ENCODE results near the gene AP1S3. TPM values are rescaled to one million over a fixed set of nuclear protein-coding genes. Genes with fewer than 3 reads are reported as not detected.
"Not testable (repeated sequence)": the region's sequence is repeated elsewhere in the genome, so short reads cannot be mapped to it uniquely, and the experiment has no call there.

The AP1S3 gene
- total and polyA plus RNA-seq, 8 donors, result 1.9 to 8.5 (median 3.8) TPM

DNA sequence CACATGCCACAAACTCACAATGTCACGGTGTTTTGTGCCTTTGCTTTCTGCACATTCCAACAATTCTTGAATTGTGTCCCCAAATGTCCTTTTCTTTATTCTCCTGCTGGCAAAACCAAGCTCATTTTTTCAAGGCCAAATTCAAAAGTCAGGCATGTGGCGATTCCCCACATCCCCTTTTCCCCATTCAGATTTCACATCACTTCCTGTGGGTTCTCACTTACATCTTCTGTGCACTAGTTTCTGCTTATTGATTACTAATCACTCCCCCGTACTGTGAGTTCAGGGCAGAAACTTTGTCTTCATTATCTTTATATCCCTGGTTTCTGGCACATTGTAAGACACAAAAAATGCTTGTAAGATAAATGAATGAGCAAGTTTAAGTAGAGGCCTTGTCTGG is 69.2 kb downstream of the AP1S3 start:
- Histone ChIP-seq H3K9me3 (no peaks in the 10 kb centered on the region), H3K4me1 (no peaks in the 10 kb centered on the region), H3K27ac (no peak overlapping the region), H3K4me3 (no peak overlapping the region), H3K36me3 (no peaks in the 10 kb centered on the region), H3K27me3 (no peaks in the 10 kb centered on the region)
- DNase-seq (no peak), FAIRE-seq (no peak), ATAC-seq (no peak)
- 85 to 92% methylated on average over 3 of the region's 3 CpGs for WGBS, 2 donors
- TF ChIP-seq, protein P1, sequence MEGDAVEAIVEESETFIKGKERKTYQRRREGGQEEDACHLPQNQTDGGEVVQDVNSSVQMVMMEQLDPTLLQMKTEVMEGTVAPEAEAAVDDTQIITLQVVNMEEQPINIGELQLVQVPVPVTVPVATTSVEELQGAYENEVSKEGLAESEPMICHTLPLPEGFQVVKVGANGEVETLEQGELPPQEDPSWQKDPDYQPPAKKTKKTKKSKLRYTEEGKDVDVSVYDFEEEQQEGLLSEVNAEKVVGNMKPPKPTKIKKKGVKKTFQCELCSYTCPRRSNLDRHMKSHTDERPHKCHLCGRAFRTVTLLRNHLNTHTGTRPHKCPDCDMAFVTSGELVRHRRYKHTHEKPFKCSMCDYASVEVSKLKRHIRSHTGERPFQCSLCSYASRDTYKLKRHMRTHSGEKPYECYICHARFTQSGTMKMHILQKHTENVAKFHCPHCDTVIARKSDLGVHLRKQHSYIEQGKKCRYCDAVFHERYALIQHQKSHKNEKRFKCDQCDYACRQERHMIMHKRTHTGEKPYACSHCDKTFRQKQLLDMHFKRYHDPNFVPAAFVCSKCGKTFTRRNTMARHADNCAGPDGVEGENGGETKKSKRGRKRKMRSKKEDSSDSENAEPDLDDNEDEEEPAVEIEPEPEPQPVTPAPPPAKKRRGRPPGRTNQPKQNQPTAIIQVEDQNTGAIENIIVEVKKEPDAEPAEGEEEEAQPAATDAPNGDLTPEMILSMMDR (IDR thresholded peaks at IDR 0.05), result no peak
- intact Hi-C loops (cut with DNase I), result no loop called here

DNA sequence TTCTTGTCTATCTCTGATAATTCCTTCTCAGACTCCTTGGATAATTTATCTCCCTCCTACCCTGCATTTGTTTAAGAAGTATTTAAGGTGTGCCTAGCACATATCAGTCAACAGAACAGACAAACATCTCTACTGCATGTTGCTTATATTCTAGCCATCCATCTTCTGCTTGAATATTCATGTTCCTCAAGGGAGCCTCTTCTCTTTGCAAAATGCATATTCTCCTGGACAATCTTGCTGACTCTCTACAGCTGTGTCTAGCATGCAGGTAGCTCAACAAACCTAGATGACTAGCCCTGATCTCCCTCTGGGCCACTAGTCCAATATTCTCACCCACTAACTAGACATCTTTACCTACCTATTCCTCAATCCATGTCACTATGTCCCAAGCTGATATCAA is 70.0 kb downstream of the AP1S3 start:
- DNase-seq (no peak), ATAC-seq (no peak), FAIRE-seq (no peak)
- Histone ChIP-seq H3K4me1 (no peaks in the 10 kb centered on the region), H3K9me3 (no peaks in the 10 kb centered on the region), H3K27ac (no peak overlapping the region), H3K4me3 (no peak overlapping the region), H3K27me3 (no peaks in the 10 kb centered on the region), H3K36me3 (no peaks in the 10 kb centered on the region)
- TF ChIP-seq, protein P1 (IDR thresholded peaks at IDR 0.05), result no peak
- intact Hi-C loops (cut with DNase I), result no loop called here

DNA sequence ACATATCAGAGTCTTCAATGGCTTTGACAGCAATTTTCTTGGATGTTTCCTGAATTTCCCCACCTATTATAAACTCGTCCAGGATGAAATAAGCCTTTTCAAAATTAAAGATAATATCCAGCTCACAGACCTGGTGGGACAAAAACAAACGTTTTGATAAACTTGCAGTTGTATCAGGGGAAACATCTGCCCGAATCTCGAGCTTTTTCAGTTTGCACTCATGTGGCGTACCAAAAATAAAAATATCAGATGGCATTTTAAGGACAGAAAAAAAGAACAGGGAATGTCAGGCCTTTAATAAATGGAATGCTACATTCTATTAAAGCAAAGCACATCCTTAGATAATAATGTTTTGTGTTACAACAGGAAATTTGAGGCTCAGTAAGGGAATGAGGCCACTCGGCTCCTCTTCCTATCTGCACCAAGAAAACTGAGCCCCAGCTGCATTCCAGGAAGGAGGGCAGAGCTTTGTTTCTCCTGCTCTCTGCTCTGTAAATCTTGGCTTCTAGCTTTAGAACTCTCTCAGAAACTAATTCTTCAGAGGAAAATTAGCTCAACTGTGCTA is 72.1 kb downstream of the AP1S3 start:
- Histone ChIP-seq H3K4me1 (peaks cover 0 to 2% (median 0%) of the 10 kb centered on the region in 3 donors), H3K36me3 (no peaks in the 10 kb centered on the region), H3K9me3 (no peaks in the 10 kb centered on the region), H3K27ac (no peak overlapping the region), H3K27me3 (no peaks in the 10 kb centered on the region), H3K4me3 (no peak overlapping the region)
- FAIRE-seq, result no peak
- no peak for DNase-seq
- intact Hi-C loops (cut with DNase I), result no loop called here
- TF ChIP-seq, protein P1 (IDR thresholded peaks at IDR 0.05), result no peak
- 69 to 76% methylated on average over 6 of the region's 6 CpGs for WGBS, 2 donors
- ATAC-seq, result no peak

DNA sequence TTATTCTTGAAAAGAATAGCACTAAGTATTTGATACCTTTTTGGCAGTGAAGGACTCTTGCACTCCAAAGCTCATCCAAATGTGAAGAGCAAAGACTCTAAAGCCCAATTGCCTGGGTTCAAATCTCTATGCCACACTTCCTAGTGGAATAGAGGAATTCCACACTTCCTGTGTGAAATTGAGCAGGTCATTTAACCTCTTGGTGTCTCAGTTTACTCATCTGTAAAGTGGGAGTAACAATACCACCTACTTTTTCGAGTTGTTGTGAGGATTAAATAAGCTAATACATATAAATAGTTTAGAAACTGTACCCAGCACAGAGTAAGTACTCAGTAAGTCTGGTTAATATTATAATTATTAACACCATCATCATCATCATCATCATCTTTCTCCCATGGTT is 72.6 kb downstream of the AP1S3 start:
- TF ChIP-seq, protein P1 (IDR thresholded peaks at IDR 0.05), result no peak
- Histone ChIP-seq H3K4me3 (no peak overlapping the region), H3K36me3 (no peaks in the 10 kb centered on the region), H3K27ac (no peak overlapping the region), H3K9me3 (no peaks in the 10 kb centered on the region), H3K4me1 (peaks cover 0 to 5% (median 0%) of the 10 kb centered on the region in 3 donors), H3K27me3 (no peaks in the 10 kb centered on the region)
- FAIRE-seq (no peak), ATAC-seq (no peak), DNase-seq (no peak)
- WGBS, 2 donors, result 90 to 96% methylated on average over 1 of the region's 1 CpG
- intact Hi-C loops (cut with DNase I), result no loop called here

DNA sequence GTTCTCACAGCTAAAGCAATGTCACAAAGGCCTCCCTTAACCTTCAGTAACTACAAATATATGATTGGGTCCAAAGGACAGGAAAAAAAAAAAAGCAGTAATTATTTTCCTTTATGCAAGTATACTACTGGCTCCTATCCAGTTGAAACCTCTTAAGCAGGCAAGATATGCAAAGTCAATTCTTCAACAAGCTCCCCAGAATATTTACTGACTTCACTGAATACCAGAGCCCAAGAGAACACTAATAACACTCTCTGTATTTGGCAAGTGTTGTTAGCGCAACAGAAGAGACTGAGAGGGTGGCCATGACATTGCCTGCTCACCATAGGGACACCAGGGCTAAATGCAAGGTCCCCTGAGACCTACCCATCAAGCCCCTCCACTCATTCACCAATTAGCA is 74.5 kb downstream of the AP1S3 start:
- TF ChIP-seq, protein P1 (IDR thresholded peaks at IDR 0.05), result no peak
- intact Hi-C loops (cut with DNase I), result no loop called here
- ATAC-seq (no peak), DNase-seq (no peak), FAIRE-seq (no peak)
- H3K27me3 ChIP-seq, result no peaks in the 10 kb centered on the region
- H3K36me3 ChIP-seq, result no peaks in the 10 kb centered on the region
- no peaks in the 10 kb centered on the region for H3K9me3 ChIP-seq
- no peak overlapping the region for H3K27ac ChIP-seq
- 92 to 96% methylated on average over 1 of the region's 1 CpG for WGBS, 2 donors
- H3K4me1 ChIP-seq, result peaks cover 0 to 6% (median 0%) of the 10 kb centered on the region in 3 donors
- no peak overlapping the region for H3K4me3 ChIP-seq

DNA sequence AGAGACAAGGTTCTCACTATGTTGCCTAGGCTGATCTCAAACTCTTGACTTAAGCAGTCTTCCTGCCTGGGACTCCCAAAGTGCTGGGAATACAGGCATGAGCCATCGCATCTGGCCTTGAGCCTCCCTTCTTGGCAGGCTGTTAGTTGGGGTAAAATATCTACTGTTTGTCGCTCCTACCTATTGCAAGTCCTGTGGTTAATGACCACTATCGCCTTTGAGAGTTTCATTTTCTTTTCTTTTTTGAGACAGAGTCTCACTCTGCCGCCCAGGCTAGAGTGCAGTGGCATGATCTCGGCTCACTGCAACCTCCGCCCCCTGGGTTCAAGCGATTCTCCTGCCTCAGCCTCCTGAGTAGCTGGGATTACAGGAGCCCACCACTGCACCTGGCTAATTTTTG is 75.6 kb downstream of the AP1S3 start:
- H3K36me3 ChIP-seq; DNase-seq; intact Hi-C loops (cut with DNase I); H3K4me1 ChIP-seq; H3K9me3 ChIP-seq; H3K27ac ChIP-seq; H3K4me3 ChIP-seq; ATAC-seq; H3K27me3 ChIP-seq; FAIRE-seq: not testable (repeated sequence)
- 93 to 94% methylated on average over 7 of the region's 7 CpGs for WGBS, 2 donors
